GM23338 (cell line): ENCODE data around the gene TRAF5.

Experiments used
- CTCF ChIP-seq, 2 experiments: fragments of 200-600 bp in 1 of 2; sonication (generic) in 1 of 2; conservative IDR thresholded peaks; 2 replicates each; pipeline versions ENCODE4 v1.5.1 to v1.6.1; 2016 to 2017; ENCODE audit warnings: antibody characterized with exemption in 2 of 2, low read depth in 2 of 2, mild to moderate bottlenecking in 2 of 2, moderate library complexity in 1 of 2
- POLR2AphosphoS5 ChIP-seq: IDR thresholded peaks from 2 replicates; pipeline ENCODE4 v1.6.1; 2016; ENCODE audit warnings: antibody characterized with exemption, low read depth
- REST ChIP-seq: IDR thresholded peaks from one replicate; pipeline ENCODE4 v1.6.1; 2018; ENCODE audit warnings: antibody characterized with exemption; ENCODE audit not compliant: unreplicated experiment

DNA sequence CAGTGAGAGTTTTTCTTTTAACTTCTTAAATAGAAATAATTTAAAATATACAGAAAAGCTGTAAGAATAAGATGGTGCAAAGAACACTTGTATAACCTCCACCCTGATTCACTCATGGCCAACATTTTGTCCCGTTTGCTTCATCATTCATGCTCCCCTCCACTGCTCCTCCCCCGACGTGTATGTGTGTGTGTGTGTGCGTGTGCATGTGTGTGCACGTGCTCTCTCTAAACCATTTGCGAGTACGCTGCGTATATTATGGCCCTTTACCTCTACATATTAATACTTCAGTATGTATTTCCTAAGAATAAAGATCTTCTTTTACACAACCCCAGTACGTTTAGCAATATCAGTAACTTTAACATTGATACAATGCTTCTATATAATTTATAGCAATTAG lies 43.0 kb downstream of the TRAF5 start:
- TF ChIP-seq CTCF (conservative IDR thresholded peaks at IDR 0.05; ENCODE audit: low read depth in 2 of 2) (no peak), REST (no peak), POLR2AphosphoS5 (no peak)
